Lower leg skin (tissue), 3 donors: ENCODE data around the gene RPL26.

Source experiments
- POLR2A ChIP-seq, 2 donors: fragments of 450-650 bp; IDR thresholded peaks; one replicate each; pipeline ENCODE4 v1.6.1; 2016 to 2017; ENCODE audit warnings: antibody characterized with exemption in 2 of 2, mild to moderate bottlenecking in 1 of 2, moderate library complexity in 1 of 2
- TF ChIP-seq, protein P1 (sequence below), 3 donors: fragments of 450-650 bp; IDR thresholded peaks; one replicate each; pipeline ENCODE4 v1.5.1; 2016; ENCODE audit warnings: antibody characterized with exemption in 3 of 3, mild to moderate bottlenecking in 3 of 3, moderate library complexity in 2 of 3

DNA sequence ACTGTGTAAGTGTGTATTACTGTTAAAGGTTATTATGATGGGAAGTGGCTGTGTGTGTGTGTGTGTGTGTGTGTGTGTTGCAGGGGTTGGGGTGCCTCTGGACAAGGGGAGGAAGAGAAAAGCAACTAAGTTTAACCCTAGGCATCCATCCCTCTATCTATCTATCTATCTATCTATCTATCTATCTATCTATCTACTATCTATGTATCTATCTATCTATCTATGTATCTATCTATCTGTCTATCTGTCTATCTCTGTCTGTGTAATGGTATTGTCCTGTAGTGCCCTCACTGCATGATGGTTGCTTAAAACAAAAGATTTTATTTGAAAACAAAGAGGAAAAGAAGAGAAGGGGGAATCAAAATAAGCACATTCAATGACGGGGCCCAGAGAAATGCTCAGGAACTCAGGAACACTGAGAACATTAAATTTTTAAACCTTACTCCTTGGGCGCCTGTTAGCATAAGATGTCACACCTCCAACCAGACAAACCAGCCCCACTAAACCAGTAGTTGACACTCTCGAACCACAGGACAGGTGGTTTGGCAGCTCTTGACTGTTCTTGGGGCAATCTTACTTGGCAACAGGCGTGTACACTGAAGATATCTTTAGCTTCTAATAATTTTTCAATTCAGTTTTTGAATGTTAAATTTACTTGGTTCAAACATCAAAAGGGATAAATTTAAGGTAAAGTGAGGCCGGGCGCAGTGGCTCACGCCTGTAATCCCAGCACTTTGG, 5.1 kb upstream of the RPL26 start:
- no peak for TF ChIP-seq POLR2A (IDR thresholded peaks at IDR 0.05)
- TF ChIP-seq, protein P1, sequence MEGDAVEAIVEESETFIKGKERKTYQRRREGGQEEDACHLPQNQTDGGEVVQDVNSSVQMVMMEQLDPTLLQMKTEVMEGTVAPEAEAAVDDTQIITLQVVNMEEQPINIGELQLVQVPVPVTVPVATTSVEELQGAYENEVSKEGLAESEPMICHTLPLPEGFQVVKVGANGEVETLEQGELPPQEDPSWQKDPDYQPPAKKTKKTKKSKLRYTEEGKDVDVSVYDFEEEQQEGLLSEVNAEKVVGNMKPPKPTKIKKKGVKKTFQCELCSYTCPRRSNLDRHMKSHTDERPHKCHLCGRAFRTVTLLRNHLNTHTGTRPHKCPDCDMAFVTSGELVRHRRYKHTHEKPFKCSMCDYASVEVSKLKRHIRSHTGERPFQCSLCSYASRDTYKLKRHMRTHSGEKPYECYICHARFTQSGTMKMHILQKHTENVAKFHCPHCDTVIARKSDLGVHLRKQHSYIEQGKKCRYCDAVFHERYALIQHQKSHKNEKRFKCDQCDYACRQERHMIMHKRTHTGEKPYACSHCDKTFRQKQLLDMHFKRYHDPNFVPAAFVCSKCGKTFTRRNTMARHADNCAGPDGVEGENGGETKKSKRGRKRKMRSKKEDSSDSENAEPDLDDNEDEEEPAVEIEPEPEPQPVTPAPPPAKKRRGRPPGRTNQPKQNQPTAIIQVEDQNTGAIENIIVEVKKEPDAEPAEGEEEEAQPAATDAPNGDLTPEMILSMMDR (IDR thresholded peaks at IDR 0.05): no peak
